HG02610 (cell line): ENCODE measurements around the gene ATP11A.
A peak's percentile ranks its signal among the peaks of the same experiment; 100 is the strongest.

Source experiments
- ATAC-seq: cut with Tn5 transposase; IDR thresholded peaks from one replicate; pipeline ENCODE4 v1.9.1; 2021; ENCODE audit warnings: mild to moderate bottlenecking, moderate library complexity; ENCODE audit not compliant: unreplicated experiment

ATP11A gene

GRCh38 chr13:112809332-112810315 is 119.8 kb downstream of the ATP11A start:
- ATAC-seq: no peak

- no peak for ATAC-seq
Measured at GRCh38 chr13:112810608-112811007, 120.8 kb downstream of the ATP11A start.

- ATAC-seq: no peak
Measured at GRCh38 chr13:112812306-112813055, 122.6 kb downstream of the ATP11A start.

- no peak for ATAC-seq
Measured at GRCh38 chr13:112813552-112813951, 123.7 kb downstream of the ATP11A start.

- no peak for ATAC-seq
Measured at GRCh38 chr13:112814905-112815585, 125.2 kb downstream of the ATP11A start.

- ATAC-seq: no peak
Measured at GRCh38 chr13:112815871-112816270, 126.0 kb downstream of the ATP11A start.

GRCh38 chr13:112818040-112818697 is 128.3 kb downstream of the ATP11A start:
- no peak for ATAC-seq

- no peak for ATAC-seq
Measured at GRCh38 chr13:112818698-112819045, 128.8 kb downstream of the ATP11A start.

GRCh38 chr13:112819111-112819510 is 129.3 kb downstream of the ATP11A start:
- no peak for ATAC-seq

- no peak for ATAC-seq
Measured at GRCh38 chr13:112819816-112820215, 130.0 kb downstream of the ATP11A start.

- ATAC-seq: no peak
Measured at GRCh38 chr13:112820318-112820717, 130.5 kb downstream of the ATP11A start.

- no peak for ATAC-seq
Measured at GRCh38 chr13:112821340-112822055, 131.7 kb downstream of the ATP11A start.

- ATAC-seq: no peak
Measured at GRCh38 chr13:112822851-112823250, 133.0 kb downstream of the ATP11A start.

GRCh38 chr13:112824429-112824828 is 134.6 kb downstream of the ATP11A start:
- no peak for ATAC-seq

GRCh38 chr13:112825071-112825470 is 135.2 kb downstream of the ATP11A start:
- no peak for ATAC-seq

GRCh38 chr13:112825875-112826274 is 136.0 kb downstream of the ATP11A start:
- no peak for ATAC-seq

GRCh38 chr13:112826565-112826964 is 136.7 kb downstream of the ATP11A start:
- no peak for ATAC-seq

- peak; percentile 49 for ATAC-seq
Measured at GRCh38 chr13:112828082-112828699, 138.4 kb downstream of the ATP11A start.

GRCh38 chr13:112828756-112829155 is 138.9 kb downstream of the ATP11A start:
- no peak for ATAC-seq

GRCh38 chr13:112831196-112831595 is 141.4 kb downstream of the ATP11A start:
- ATAC-seq: no peak
